CD4-positive, alpha-beta T cell (primary cell): ENCODE results near the gene RELCH. TPM values are rescaled to one million over a fixed set of nuclear protein-coding genes. Genes with fewer than 3 reads are reported as not detected.

Source experiments
- ATAC-seq: fragments of 200-7000 bp; cut with Tn5 transposase; one replicate; pipeline ENCODE4 v1.10.0; 2022; ENCODE audit warnings: mild to moderate bottlenecking; ENCODE audit not compliant: poor library complexity
- CTCF ChIA-PET: fragments of 350-600 bp; sonication (Branson Sonifier 250); formaldehyde crosslinking; loops from one replicate; lab custom pipeline; 2021; ENCODE audit warnings: antibody characterized with exemption, inconsistent platforms; lab: Charles Lee
- POLR2A ChIA-PET: fragments of 350-600 bp; sonication (Branson Sonifier 250); formaldehyde crosslinking; loops from one replicate; lab custom pipeline; 2021; ENCODE audit warnings: antibody characterized with exemption, inconsistent platforms; lab: Charles Lee
- DNase-seq, 14 experiments: peaks; one replicate each; pipeline ENCODE4 v3.0.0-alpha.2; 2013 to 2020; ENCODE audit warnings: mixed read lengths in 2 of 14
- H3K27ac ChIP-seq, 2 donors: one replicate each; pipeline versions ENCODE4 v1.5.1 to v1.7.0; 2013; ENCODE audit warnings: low read length in 2 of 2, low read depth in 1 of 2, mild to moderate bottlenecking in 1 of 2
- H3K27me3 ChIP-seq, 2 experiments: 1 replicate in 1 of 2; 2 replicates in 1 of 2; pipeline versions ENCODE4 v1.6.1 to v1.7.0; 2013; ENCODE audit warnings: low read length in 2 of 2, control low read depth in 1 of 2, mild to moderate bottlenecking in 1 of 2, moderate library complexity in 1 of 2; ENCODE audit not compliant: insufficient read depth in 2 of 2, control insufficient read depth in 1 of 2
- H3K36me3 ChIP-seq: one replicate; pipeline ENCODE4 v1.6.1; 2013; ENCODE audit warnings: low read length, control low read depth; ENCODE audit not compliant: insufficient read depth
- H3K4me1 ChIP-seq: one replicate; pipeline ENCODE4 v1.6.1; 2013; ENCODE audit warnings: low read length, control low read depth; ENCODE audit not compliant: insufficient read depth
- H3K4me3 ChIP-seq: one replicate; pipeline ENCODE4 v1.5.1; 2013; ENCODE audit warnings: mild to moderate bottlenecking, low read length, moderate library complexity
- H3K9me3 ChIP-seq, 2 experiments: 1 replicate in 1 of 2; 2 replicates in 1 of 2; pipeline versions ENCODE4 v1.6.1 to v1.7.0; 2013; ENCODE audit warnings: low read length in 2 of 2, mild to moderate bottlenecking in 2 of 2, control low read depth in 1 of 2, moderate library complexity in 1 of 2; ENCODE audit not compliant: control insufficient read depth in 1 of 2, insufficient read depth in 1 of 2
- H3K27ac Mint-ChIP-seq: one replicate; pipeline ENCODE4 v1.8.0; 2020; ENCODE audit warnings: mixed read lengths
- H3K27me3 Mint-ChIP-seq: one replicate; pipeline ENCODE4 v1.8.0; 2021; ENCODE audit warnings: mixed read lengths
- H3K36me3 Mint-ChIP-seq: one replicate; pipeline ENCODE4 v1.8.0; 2021; ENCODE audit warnings: low read depth, mixed read lengths
- H3K4me1 Mint-ChIP-seq: one replicate; pipeline ENCODE4 v1.8.0; 2021; ENCODE audit warnings: low read depth, mixed read lengths
- H3K4me3 Mint-ChIP-seq: one replicate; pipeline ENCODE4 v1.8.0; 2020; ENCODE audit warnings: mild to moderate bottlenecking, mixed read lengths
- H3K9me3 Mint-ChIP-seq: one replicate; pipeline ENCODE4 v1.8.0; 2020; ENCODE audit warnings: mixed read lengths
- intact Hi-C, 2 experiments: fragments of 100-400 bp; cut with DNase I in 1 of 2; cut with micrococcal nuclease in 1 of 2; formaldehyde crosslinking; loops; one replicate each; pipeline versions ENCODE4 v1.15.1 to v1.9.0; 2023 to 2025; cut with DNase I, micrococcal nuclease
- total RNA-seq, 174 experiments: library from RNA in 2 of 174; stranded (reverse) in 2 of 174; gene quantifications; one replicate each; pipeline ENCODE4 v1.2.3 and lab custom pipeline; 2021 to 2026
- TF ChIP-seq, protein P1 (sequence below): fragments of 200-600 bp; IDR thresholded peaks from one replicate; pipeline ENCODE4 v1.8.0; 2022; ENCODE audit warnings: antibody characterized with exemption, mild to moderate bottlenecking

RELCH gene
- total RNA-seq, 2 experiments from 2014 or later: 39.6 to 44.3 TPM

- H3K9me3 Mint-ChIP-seq: no peaks in the 10 kb centered on the region
- ATAC-seq: no peak
Observed at GRCh38 chr18:62211325-62211828, 24.3 kb downstream of the RELCH start.

DNA sequence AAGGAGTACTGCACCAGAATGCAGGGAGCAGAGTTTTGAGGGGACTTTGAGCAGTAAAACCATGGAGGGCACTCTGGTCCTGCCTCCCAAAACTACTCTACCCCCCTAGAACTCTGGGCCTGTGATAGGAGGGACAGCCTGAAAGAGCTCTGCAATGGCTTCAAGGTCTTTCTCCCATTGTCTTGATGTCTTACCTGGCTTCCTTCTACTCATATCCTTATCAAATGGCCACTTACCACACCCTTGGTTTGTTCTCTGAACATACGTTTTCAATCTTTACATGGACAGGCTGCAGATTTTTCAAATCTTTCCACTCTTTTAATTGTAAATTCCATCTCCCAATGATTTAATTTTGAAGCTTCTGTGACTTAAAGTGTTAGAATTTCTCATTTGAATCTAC lies 27.7 kb downstream of the RELCH start:
- Histone ChIP-seq H3K4me3 (no peak overlapping the region), H3K9me3 (no peaks in the 10 kb centered on the region), H3K4me1 (no peaks in the 10 kb centered on the region), H3K36me3 (peaks cover 20% of the 10 kb centered on the region), H3K27ac (no peak overlapping the region), H3K27me3 (no peaks in the 10 kb centered on the region)
- TF ChIP-seq, protein P1, sequence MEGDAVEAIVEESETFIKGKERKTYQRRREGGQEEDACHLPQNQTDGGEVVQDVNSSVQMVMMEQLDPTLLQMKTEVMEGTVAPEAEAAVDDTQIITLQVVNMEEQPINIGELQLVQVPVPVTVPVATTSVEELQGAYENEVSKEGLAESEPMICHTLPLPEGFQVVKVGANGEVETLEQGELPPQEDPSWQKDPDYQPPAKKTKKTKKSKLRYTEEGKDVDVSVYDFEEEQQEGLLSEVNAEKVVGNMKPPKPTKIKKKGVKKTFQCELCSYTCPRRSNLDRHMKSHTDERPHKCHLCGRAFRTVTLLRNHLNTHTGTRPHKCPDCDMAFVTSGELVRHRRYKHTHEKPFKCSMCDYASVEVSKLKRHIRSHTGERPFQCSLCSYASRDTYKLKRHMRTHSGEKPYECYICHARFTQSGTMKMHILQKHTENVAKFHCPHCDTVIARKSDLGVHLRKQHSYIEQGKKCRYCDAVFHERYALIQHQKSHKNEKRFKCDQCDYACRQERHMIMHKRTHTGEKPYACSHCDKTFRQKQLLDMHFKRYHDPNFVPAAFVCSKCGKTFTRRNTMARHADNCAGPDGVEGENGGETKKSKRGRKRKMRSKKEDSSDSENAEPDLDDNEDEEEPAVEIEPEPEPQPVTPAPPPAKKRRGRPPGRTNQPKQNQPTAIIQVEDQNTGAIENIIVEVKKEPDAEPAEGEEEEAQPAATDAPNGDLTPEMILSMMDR: no peak
- peaks cover 45% of the 10 kb centered on the region for H3K36me3 Mint-ChIP-seq
- peak overlapping the region; percentile 3 for H3K27ac Mint-ChIP-seq
- H3K4me3 Mint-ChIP-seq: no peak overlapping the region
- ChIA-PET POLR2A (no interaction called here), CTCF (no interaction called here)
- no peak for ATAC-seq
- no peaks in the 10 kb centered on the region for H3K9me3 Mint-ChIP-seq
- H3K27me3 Mint-ChIP-seq: no peaks in the 10 kb centered on the region
- peaks cover 55% of the 10 kb centered on the region for H3K4me1 Mint-ChIP-seq
- no peak for DNase-seq
- intact Hi-C loops: no loop called here

More at GRCh38 chr18:62211325-62211828, 24.3 kb downstream of the RELCH start:
- H3K4me1 ChIP-seq: no peaks in the 10 kb centered on the region
- H3K4me3 Mint-ChIP-seq: no peak overlapping the region
- no peaks in the 10 kb centered on the region for H3K27me3 Mint-ChIP-seq
- no peak for DNase-seq
- no peak overlapping the region for H3K27ac ChIP-seq
- intact Hi-C loops: no loop called here
- H3K9me3 ChIP-seq: no peaks in the 10 kb centered on the region
- H3K36me3 Mint-ChIP-seq: peaks cover 52% of the 10 kb centered on the region
- no peak overlapping the region for H3K27ac Mint-ChIP-seq
- ChIA-PET CTCF (no interaction called here), POLR2A (no interaction called here)
- H3K36me3 ChIP-seq: peaks cover 20% of the 10 kb centered on the region
- TF ChIP-seq, protein P1: no peak
- no peak overlapping the region for H3K4me3 ChIP-seq
- no peaks in the 10 kb centered on the region for H3K27me3 ChIP-seq
- H3K4me1 Mint-ChIP-seq: peaks cover 64% of the 10 kb centered on the region

GRCh38 chr18:62224229-62224628 lies 37.2 kb downstream of the RELCH start:
- H3K36me3 Mint-ChIP-seq: peaks cover 68% of the 10 kb centered on the region

More at GRCh38 chr18:62224229-62224628, 37.2 kb downstream of the RELCH start:
- TF ChIP-seq, protein P1: no peak
- Mint-ChIP-seq H3K27me3 (no peaks in the 10 kb centered on the region), H3K4me1 (no peaks in the 10 kb centered on the region), H3K4me3 (no peak overlapping the region), H3K27ac (no peak overlapping the region), H3K9me3 (peaks cover 3% of the 10 kb centered on the region)
- H3K4me3 ChIP-seq: no peak overlapping the region
- ATAC-seq: no peak
- no peaks in the 10 kb centered on the region for H3K4me1 ChIP-seq
- intact Hi-C loops: no loop called here
- ChIA-PET POLR2A (no interaction called here), CTCF (no interaction called here)
- H3K9me3 ChIP-seq: peaks cover 0 to 5% of the 10 kb centered on the region in 2 experiments
- H3K27me3 ChIP-seq: no peaks in the 10 kb centered on the region
- no peak overlapping the region for H3K27ac ChIP-seq
- peaks cover 63% of the 10 kb centered on the region for H3K36me3 ChIP-seq
- no peak for DNase-seq
